Astrocyte (in vitro differentiated cells and primary cell): ENCODE measurements around the gene NFATC3. TPM values are rescaled to one million over a fixed set of nuclear protein-coding genes. Genes with fewer than 3 reads are reported as not detected.

ENCODE experiments used
- DNase-seq: peaks from one replicate; pipeline ENCODE4 v3.0.0-alpha.2; 2010; ENCODE audit warnings: low read depth
- FAIRE-seq: peaks from 2 replicates; lab custom pipeline; 2011; peaks lifted over from hg19 to GRCh38; lab: Jason Lieb, UNC
- H2AFZ ChIP-seq: 2 replicates; pipeline ENCODE4 v1.6.0; 2012; ENCODE audit warnings: low read depth, low read length, inconsistent platforms
- H3K27ac ChIP-seq: 2 replicates; pipeline ENCODE4 v1.5.1; 2011; ENCODE audit warnings: low read depth, low read length, inconsistent platforms
- H3K27me3 ChIP-seq: 2 replicates; pipeline ENCODE4 v1.6.0; 2011; ENCODE audit warnings: low read length, inconsistent platforms; ENCODE audit not compliant: insufficient read depth
- H3K36me3 ChIP-seq: 2 replicates; pipeline ENCODE4 v1.5.1; 2011; ENCODE audit warnings: low read length, inconsistent platforms; ENCODE audit not compliant: insufficient read depth
- H3K4me1 ChIP-seq: 2 replicates; pipeline ENCODE4 v1.5.1; 2011; ENCODE audit warnings: low read length, inconsistent platforms; ENCODE audit not compliant: insufficient read depth
- H3K4me2 ChIP-seq: 2 replicates; pipeline ENCODE4 v1.6.0; 2012; ENCODE audit warnings: low read length, inconsistent platforms
- H3K4me3 ChIP-seq: 2 replicates; pipeline ENCODE4 v1.5.1; 2011; ENCODE audit warnings: low read depth, mild to moderate bottlenecking, low read length, inconsistent platforms; ENCODE audit not compliant: insufficient read depth
- H3K79me2 ChIP-seq: 2 replicates; pipeline ENCODE4 v1.6.0; 2012; ENCODE audit warnings: mild to moderate bottlenecking, low read length, inconsistent platforms; ENCODE audit not compliant: insufficient read depth
- H3K9ac ChIP-seq: 2 replicates; pipeline ENCODE4 v1.6.0; 2012; ENCODE audit warnings: mild to moderate bottlenecking, low read length, inconsistent platforms
- H3K9me3 ChIP-seq: 2 replicates; pipeline ENCODE4 v1.5.1; 2012; ENCODE audit warnings: low read depth, mild to moderate bottlenecking, low read length, inconsistent platforms; ENCODE audit not compliant: insufficient read depth
- H4K20me1 ChIP-seq: 2 replicates; pipeline ENCODE4 v1.6.0; 2012; ENCODE audit warnings: low read length, inconsistent platforms; ENCODE audit not compliant: insufficient read depth
- H3K27ac Mint-ChIP-seq: one replicate; pipeline ENCODE4 v1.8.0; 2021; ENCODE audit warnings: mild to moderate bottlenecking, mixed read lengths; ENCODE audit not compliant: unreplicated experiment
- H3K27me3 Mint-ChIP-seq: one replicate; pipeline ENCODE4 v1.8.0; 2021; ENCODE audit warnings: low read depth, mixed read lengths; ENCODE audit not compliant: unreplicated experiment
- H3K36me3 Mint-ChIP-seq: one replicate; pipeline ENCODE4 v1.8.0; 2021; ENCODE audit warnings: low read depth, mixed read lengths; ENCODE audit not compliant: unreplicated experiment
- H3K4me1 Mint-ChIP-seq: one replicate; pipeline ENCODE4 v1.8.0; 2021; ENCODE audit warnings: low read depth, mixed read lengths; ENCODE audit not compliant: unreplicated experiment
- H3K4me3 Mint-ChIP-seq: one replicate; pipeline ENCODE4 v1.8.0; 2021; ENCODE audit warnings: mild to moderate bottlenecking, moderate library complexity, mixed read lengths; ENCODE audit not compliant: unreplicated experiment
- H3K9me3 Mint-ChIP-seq: one replicate; pipeline ENCODE4 v1.8.0; 2021; ENCODE audit warnings: mild to moderate bottlenecking, mixed read lengths; ENCODE audit not compliant: unreplicated experiment
- CTCF ChIP-seq: IDR thresholded peaks from 2 replicates; pipeline ENCODE4 v1.5.1; 2011; ENCODE audit warnings: low read depth, mild to moderate bottlenecking, inconsistent platforms, low read length, moderate library complexity; ENCODE audit not compliant: insufficient read depth
- EZH2 ChIP-seq: IDR thresholded peaks from 2 replicates; pipeline ENCODE4 v1.6.1; 2012; ENCODE audit warnings: mild to moderate bottlenecking, low read length, inconsistent platforms; ENCODE audit not compliant: insufficient read depth
- total RNA-seq: library from RNA; stranded (reverse); gene quantifications from 2 replicates; pipeline ENCODE4 v1.2.1, GENCODE V29; 2021

The NFATC3 gene
- total RNA-seq, 1 donor from 2014 or later: 34.0 TPM

GRCh38 chr16:68233085-68233834 is 148.1 kb downstream of the NFATC3 start:
- H3K27ac Mint-ChIP-seq: no peak overlapping the region
- Histone ChIP-seq H2AFZ (no peak overlapping the region), H3K9me3 (no peaks in the 10 kb centered on the region), H3K36me3 (no peaks in the 10 kb centered on the region), H3K4me2 (no peak overlapping the region), H3K4me3 (no peak overlapping the region), H3K9ac (no peak overlapping the region), H3K79me2 (no peaks in the 10 kb centered on the region), H3K27me3 (peaks cover 15% of the 10 kb centered on the region), H3K4me1 (peaks cover 22% of the 10 kb centered on the region), H3K27ac (no peak overlapping the region), H4K20me1 (peaks cover 21% of the 10 kb centered on the region)
- H3K9me3 Mint-ChIP-seq: no peaks in the 10 kb centered on the region
- peaks cover 4% of the 10 kb centered on the region for H3K27me3 Mint-ChIP-seq
- TF ChIP-seq CTCF (no peak), EZH2 (no peak)
- FAIRE-seq: no peak
- H3K36me3 Mint-ChIP-seq: peaks cover 3% of the 10 kb centered on the region
- peaks cover 9% of the 10 kb centered on the region for H3K4me1 Mint-ChIP-seq
- H3K4me3 Mint-ChIP-seq: no peak overlapping the region
- no peak for DNase-seq

- no peak overlapping the region for H2AFZ ChIP-seq
- Mint-ChIP-seq H3K4me1 (peaks cover 8% of the 10 kb centered on the region), H3K9me3 (no peaks in the 10 kb centered on the region), H3K36me3 (peaks cover 3% of the 10 kb centered on the region), H3K27me3 (peaks cover 4% of the 10 kb centered on the region), H3K4me3 (no peak overlapping the region), H3K27ac (no peak overlapping the region)
- no peaks in the 10 kb centered on the region for H3K36me3 ChIP-seq
- no peak overlapping the region for H3K4me2 ChIP-seq
- FAIRE-seq: no peak
- no peak for DNase-seq
- peaks cover 17% of the 10 kb centered on the region for H4K20me1 ChIP-seq
- no peaks in the 10 kb centered on the region for H3K9me3 ChIP-seq
- H3K9ac ChIP-seq: no peak overlapping the region
- no peak overlapping the region for H3K4me3 ChIP-seq
- H3K79me2 ChIP-seq: no peaks in the 10 kb centered on the region
- H3K27ac ChIP-seq: no peak overlapping the region
- no peak for TF ChIP-seq EZH2
- H3K27me3 ChIP-seq: peaks cover 15% of the 10 kb centered on the region
- H3K4me1 ChIP-seq: peaks cover 22% of the 10 kb centered on the region
Measured at GRCh38 chr16:68233835-68234187, 148.6 kb downstream of the NFATC3 start.

GRCh38 chr16:68234188-68235107 is 149.3 kb downstream of the NFATC3 start:
- Histone ChIP-seq H3K9ac (no peak overlapping the region), H3K9me3 (no peaks in the 10 kb centered on the region), H4K20me1 (peaks cover 13% of the 10 kb centered on the region), H3K27ac (no peak overlapping the region), H3K79me2 (no peaks in the 10 kb centered on the region), H3K4me3 (no peak overlapping the region), H3K4me2 (no peak overlapping the region), H3K27me3 (peaks cover 15% of the 10 kb centered on the region), H3K36me3 (no peaks in the 10 kb centered on the region), H2AFZ (no peak overlapping the region), H3K4me1 (peaks cover 22% of the 10 kb centered on the region)
- H3K36me3 Mint-ChIP-seq: peaks cover 3% of the 10 kb centered on the region
- peaks cover 4% of the 10 kb centered on the region for H3K27me3 Mint-ChIP-seq
- no peak for FAIRE-seq
- DNase-seq: no peak
- TF ChIP-seq CTCF: no peak
- TF ChIP-seq EZH2: no peak
- H3K4me3 Mint-ChIP-seq: peak overlapping the region; percentile 68
- H3K4me1 Mint-ChIP-seq: peaks cover 4% of the 10 kb centered on the region
- peak overlapping the region; percentile 60 for H3K27ac Mint-ChIP-seq
- no peaks in the 10 kb centered on the region for H3K9me3 Mint-ChIP-seq
